ENCODE results near the gene CCDC91. TPM values are rescaled to one million over a fixed set of nuclear protein-coding genes. Genes with fewer than 3 reads are reported as not detected.

The CCDC91 gene, protein sequence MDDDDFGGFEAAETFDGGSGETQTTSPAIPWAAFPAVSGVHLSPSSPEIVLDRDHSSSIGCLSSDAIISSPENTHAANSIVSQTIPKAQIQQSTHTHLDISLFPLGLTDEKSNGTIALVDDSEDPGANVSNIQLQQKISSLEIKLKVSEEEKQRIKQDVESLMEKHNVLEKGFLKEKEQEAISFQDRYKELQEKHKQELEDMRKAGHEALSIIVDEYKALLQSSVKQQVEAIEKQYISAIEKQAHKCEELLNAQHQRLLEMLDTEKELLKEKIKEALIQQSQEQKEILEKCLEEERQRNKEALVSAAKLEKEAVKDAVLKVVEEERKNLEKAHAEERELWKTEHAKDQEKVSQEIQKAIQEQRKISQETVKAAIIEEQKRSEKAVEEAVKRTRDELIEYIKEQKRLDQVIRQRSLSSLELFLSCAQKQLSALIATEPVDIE
- 10 to 100 TPM; 49.6 to 82.9 (median 68.4) TPM for polyA plus RNA-seq (ENCODE audit: low read depth in 6 of 6)

DNA sequence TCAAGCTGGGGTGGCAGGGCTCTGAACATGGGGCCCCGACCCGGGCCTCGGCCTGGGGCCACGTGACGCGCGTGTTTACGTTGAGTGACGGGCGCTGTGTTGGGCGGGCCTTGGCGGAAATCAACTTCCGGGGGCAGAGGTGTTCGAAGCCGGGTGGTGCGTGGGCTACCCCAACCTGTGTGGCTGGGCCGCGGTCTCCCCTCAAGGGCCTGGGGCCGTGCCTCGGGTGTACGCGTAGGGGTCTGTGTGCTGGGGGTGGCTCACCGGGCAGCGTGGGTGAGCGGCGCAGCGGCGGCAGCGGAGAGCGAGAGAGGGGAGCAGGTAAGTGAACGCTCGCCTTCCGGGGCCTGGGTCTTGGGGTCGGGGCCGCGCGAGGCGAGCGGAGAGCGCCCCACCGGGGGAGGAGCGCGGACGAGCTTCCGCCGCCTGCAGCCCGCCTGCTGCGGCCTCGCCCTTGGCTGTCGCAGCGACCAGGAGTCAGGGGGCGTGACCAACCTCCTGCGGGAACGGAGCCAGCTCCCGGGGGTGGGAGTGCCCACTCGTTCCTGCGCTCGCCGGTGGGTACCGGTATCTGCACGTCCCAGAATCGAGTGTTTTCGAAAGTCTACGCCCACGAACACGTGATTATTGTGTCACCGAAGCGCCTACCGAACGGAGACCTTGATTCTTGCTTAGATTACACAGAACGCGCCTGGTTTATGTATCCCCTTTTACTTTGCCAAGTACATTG lies at the start of gene CCDC91:
Gene CCDC91 (plus strand): TSS at position 136 of the 730 bp plus-strand sequence. CDS start 66,760 bp downstream, outside the sequence.
- peaks cover 27 to 45% (median 43%) of the 10 kb centered on the region in 3 donors for H3K4me1 Mint-ChIP-seq
- H3K27me3 Mint-ChIP-seq: no peaks in the 10 kb centered on the region
- DNase-seq: peak; percentile 86
- H3K27ac Mint-ChIP-seq: peak within 1 kb of the TSS; percentile 98 to 99 (median 99)
- H3K36me3 Mint-ChIP-seq: peaks cover 15 to 19% of the 10 kb centered on the region in 2 donors
- peaks cover 0 to 3% (median 2%) of the 10 kb centered on the region in 7 donors for H3K9me3 Mint-ChIP-seq
- H3K4me3 Mint-ChIP-seq: peak within 1 kb of the TSS; percentile 96 to 99 (median 97)
- ATAC-seq (ENCODE audit: low read depth in 2 of 2): peak; percentile 84 to 85

DNA sequence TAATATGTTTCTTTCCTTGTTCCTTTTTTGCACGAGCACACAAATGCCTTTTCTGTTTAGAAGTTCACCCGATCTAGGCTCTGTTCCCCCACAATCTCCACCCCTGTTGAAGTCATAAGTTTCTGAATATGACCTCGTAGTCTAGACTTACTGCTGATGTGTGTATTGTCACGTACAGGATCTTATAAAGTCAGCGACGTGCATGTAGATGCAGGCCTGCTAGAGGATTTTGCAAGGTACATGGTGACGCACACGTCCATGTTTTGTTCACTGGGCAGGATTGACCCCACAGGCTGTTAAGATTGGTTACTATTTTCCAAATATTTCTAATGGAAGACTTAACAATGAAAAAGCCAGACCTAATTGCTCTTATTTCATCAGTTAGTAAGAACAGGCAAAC lies 46.2 kb upstream of the CCDC91 start:
- DNase-seq: no peak
- ATAC-seq (ENCODE audit: low read depth in 2 of 2): no peak
- H3K4me3 Mint-ChIP-seq: no peak overlapping the region
- H3K27me3 Mint-ChIP-seq: no peaks in the 10 kb centered on the region
- no peaks in the 10 kb centered on the region for H3K4me1 Mint-ChIP-seq
- no peaks in the 10 kb centered on the region for H3K9me3 Mint-ChIP-seq
- no peaks in the 10 kb centered on the region for H3K36me3 Mint-ChIP-seq
- H3K27ac Mint-ChIP-seq: no peak overlapping the region

DNA sequence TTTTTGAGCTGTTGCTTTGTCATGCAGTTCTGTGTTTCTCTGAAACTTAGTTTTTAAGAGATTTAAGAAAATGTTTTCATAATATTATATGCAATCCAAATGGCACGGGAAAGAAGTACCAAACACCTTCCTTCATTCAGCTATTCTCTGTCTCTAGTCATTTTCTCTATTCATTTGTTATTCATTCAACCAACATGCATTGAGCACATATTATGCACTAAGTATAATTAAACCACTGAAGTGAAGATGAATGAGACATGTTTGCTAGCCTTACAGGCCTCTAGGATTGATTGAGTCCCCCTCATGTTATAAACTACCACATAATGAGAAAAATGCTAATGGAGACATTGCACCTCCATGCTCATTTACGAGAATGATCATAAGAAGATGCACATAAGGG lies 45.7 kb upstream of the CCDC91 start:
- no peak for ATAC-seq (ENCODE audit: low read depth in 2 of 2)
- H3K4me1 Mint-ChIP-seq: no peaks in the 10 kb centered on the region
- no peaks in the 10 kb centered on the region for H3K36me3 Mint-ChIP-seq
- no peaks in the 10 kb centered on the region for H3K9me3 Mint-ChIP-seq
- DNase-seq: no peak
- H3K27me3 Mint-ChIP-seq: no peaks in the 10 kb centered on the region
- H3K4me3 Mint-ChIP-seq: no peak overlapping the region
- no peak overlapping the region for H3K27ac Mint-ChIP-seq

DNA sequence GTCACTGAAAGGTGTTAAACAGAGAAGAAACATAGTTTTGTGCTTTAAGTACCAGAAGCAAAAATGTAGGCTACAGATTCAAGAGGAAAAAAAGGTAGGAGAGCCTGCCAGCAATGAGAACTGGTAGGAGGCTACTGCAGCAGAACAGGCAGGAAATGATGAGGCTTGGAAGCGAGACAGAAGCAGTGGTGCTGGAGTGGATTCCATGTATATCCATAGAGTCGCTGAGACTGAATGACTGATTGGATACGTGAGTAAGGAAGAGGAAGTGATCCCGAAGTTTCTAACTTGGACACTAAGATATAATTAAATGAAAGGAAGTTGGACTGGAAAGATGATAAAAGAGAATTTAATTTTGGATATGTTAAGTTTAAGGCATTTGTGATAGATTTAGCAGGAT lies 45.0 kb upstream of the CCDC91 start:
- no peak overlapping the region for H3K4me3 Mint-ChIP-seq
- DNase-seq (no peak), ATAC-seq (ENCODE audit: low read depth in 2 of 2) (no peak)

DNA sequence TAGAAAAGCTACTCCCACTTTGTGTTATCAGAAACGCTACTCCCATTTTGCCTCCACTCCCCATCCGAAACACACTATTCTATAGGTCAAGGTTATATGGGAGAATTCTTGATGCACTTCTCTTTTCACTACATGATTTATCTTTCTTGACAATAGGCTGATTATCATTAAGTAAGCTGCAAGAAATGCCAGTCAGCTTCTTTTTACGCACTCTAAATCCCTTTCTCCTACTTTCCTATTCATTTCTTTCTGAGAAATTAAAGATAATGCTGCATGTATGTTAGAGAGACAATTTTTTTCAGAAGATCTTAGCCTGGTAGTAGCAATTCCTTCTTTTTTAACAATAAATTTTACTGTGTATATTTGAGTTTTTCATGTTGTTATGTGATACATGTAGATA lies 41.0 kb upstream of the CCDC91 start:
- no peak overlapping the region for H3K27ac Mint-ChIP-seq
- H3K36me3 Mint-ChIP-seq: peaks cover 0 to 7% of the 10 kb centered on the region in 2 donors
- H3K4me3 Mint-ChIP-seq: no peak overlapping the region
- DNase-seq (no peak), ATAC-seq (ENCODE audit: low read depth in 2 of 2) (no peak)
- H3K9me3 Mint-ChIP-seq: peaks cover 0 to 25% (median 7%) of the 10 kb centered on the region in 7 donors
- no peaks in the 10 kb centered on the region for H3K4me1 Mint-ChIP-seq
- H3K27me3 Mint-ChIP-seq: no peaks in the 10 kb centered on the region

More for the DNA sequence above, 45.0 kb upstream of the CCDC91 start:
- Mint-ChIP-seq H3K36me3 (no peaks in the 10 kb centered on the region), H3K9me3 (peaks cover 0 to 2% (median 0%) of the 10 kb centered on the region in 7 donors), H3K27ac (no peak overlapping the region), H3K27me3 (no peaks in the 10 kb centered on the region), H3K4me1 (no peaks in the 10 kb centered on the region)

DNA sequence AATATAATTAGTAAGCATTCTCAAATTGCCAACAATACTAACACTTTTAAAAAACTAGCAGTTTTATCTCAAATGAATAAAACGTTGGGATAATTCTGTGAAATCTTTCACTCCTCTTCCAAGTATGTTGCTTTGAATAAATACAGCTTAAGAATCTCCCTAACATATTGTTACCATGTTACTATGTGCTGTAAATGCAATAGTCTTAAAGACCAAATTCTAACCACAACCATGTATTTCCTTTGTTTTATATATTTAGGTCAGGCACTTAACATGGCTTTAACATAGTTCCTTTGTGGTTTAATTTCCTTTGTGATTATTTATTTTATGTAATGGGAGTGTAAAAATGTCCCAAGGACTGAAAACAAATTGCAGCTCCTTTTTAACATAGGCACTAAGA lies 33.9 kb upstream of the CCDC91 start:
- Mint-ChIP-seq H3K4me3 (no peak overlapping the region), H3K27me3 (no peaks in the 10 kb centered on the region), H3K9me3 (peaks cover 0 to 11% (median 0%) of the 10 kb centered on the region in 7 donors), H3K36me3 (peaks cover 0 to under 1% of the 10 kb centered on the region in 2 donors), H3K4me1 (no peaks in the 10 kb centered on the region), H3K27ac (no peak overlapping the region)
- ATAC-seq (ENCODE audit: low read depth in 2 of 2): no peak
- DNase-seq: no peak

DNA sequence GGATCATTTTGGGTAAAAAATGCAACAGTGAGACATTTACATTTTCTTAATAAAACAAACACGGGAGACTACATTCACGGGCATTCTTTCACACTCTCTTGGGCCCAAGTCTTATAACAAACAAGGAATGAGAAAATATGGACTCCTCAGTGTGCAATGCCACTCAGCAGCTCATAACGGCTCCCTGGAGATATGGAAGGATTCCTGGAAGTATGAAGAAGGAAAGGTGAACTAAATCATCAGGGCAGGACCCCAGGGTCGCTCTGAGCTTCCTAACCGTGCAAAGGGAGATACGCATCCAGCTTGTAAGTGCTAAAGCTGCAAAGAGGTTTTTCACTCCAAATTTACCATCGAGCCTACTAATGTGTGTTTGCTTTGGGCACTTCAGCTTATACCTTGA lies 33.5 kb upstream of the CCDC91 start:
- DNase-seq (no peak), ATAC-seq (ENCODE audit: low read depth in 2 of 2) (no peak)
- no peak overlapping the region for H3K4me3 Mint-ChIP-seq
- peaks cover 0 to 11% (median 0%) of the 10 kb centered on the region in 7 donors for H3K9me3 Mint-ChIP-seq
- no peak overlapping the region for H3K27ac Mint-ChIP-seq
- H3K4me1 Mint-ChIP-seq: no peaks in the 10 kb centered on the region
- no peaks in the 10 kb centered on the region for H3K27me3 Mint-ChIP-seq
- peaks cover 0 to 5% of the 10 kb centered on the region in 2 donors for H3K36me3 Mint-ChIP-seq

DNA sequence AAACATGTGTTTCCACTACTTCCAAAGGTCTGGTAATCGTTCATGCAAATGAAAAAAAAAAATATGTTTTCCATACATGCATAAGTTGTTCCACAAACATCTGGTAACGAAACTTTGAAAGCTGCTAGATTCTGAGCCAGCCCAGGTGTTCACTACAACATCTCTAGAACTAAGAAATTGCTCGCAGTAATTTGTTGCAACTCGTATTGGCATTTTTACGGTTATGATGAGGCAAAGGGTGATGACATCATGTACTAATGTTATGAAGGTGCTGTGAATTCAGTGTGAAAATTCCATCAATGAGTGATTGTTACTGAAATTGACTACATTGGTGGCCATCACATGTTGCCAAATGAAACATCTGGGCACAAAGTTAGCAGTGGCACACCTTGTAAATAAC lies 31.9 kb upstream of the CCDC91 start:
- Mint-ChIP-seq H3K4me3 (no peak overlapping the region), H3K27me3 (no peaks in the 10 kb centered on the region), H3K4me1 (no peaks in the 10 kb centered on the region), H3K36me3 (peaks cover 0 to 14% of the 10 kb centered on the region in 2 donors), H3K9me3 (no peaks in the 10 kb centered on the region), H3K27ac (no peak overlapping the region)
- DNase-seq (no peak), ATAC-seq (ENCODE audit: low read depth in 2 of 2) (no peak)

DNA sequence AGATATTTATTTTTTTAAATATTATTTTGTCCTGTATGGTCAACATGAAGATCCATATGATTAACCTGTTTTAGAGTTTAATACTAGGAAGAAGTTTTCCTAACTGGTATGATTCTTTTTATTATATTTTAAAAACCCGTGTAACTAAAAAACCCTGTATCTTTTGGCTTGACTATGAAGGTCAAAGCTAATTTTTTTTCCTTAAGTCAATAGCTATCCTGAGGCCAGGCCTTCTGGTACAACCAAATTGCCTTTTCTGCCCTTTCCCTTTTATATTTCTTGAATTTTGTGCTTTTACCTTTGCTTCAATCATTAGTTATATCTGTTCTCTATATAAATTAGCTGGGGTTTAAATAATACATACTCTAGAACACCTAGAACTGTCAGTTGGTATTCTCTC lies 30.6 kb upstream of the CCDC91 start:
- Mint-ChIP-seq H3K36me3 (peaks cover 0 to 16% of the 10 kb centered on the region in 2 donors), H3K9me3 (no peaks in the 10 kb centered on the region), H3K4me3 (no peak overlapping the region), H3K27ac (no peak overlapping the region), H3K4me1 (no peaks in the 10 kb centered on the region), H3K27me3 (no peaks in the 10 kb centered on the region)
- ATAC-seq (ENCODE audit: low read depth in 2 of 2): no peak
- DNase-seq: no peak

DNA sequence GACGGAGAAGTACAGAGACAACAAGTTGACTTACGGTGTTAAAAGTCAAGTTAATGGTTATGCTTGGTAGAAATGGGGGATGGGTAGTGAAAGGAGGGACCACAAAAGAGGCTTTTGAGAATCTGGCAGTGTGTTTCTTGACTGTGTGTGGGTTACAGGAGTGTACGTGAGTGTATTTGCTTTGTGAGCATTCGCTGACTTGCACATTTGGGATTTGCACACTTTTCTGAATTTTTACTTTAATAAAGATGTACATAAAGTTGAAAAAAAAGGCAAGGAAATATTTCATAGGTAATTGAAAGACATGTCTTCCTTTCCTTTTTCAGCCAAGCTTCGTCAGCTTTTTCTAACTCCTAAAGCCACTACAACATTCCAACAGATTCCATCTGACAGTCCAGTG lies 28.6 kb upstream of the CCDC91 start:
- Mint-ChIP-seq H3K4me3 (no peak overlapping the region), H3K36me3 (peaks cover 0 to 16% of the 10 kb centered on the region in 2 donors), H3K27ac (no peak overlapping the region), H3K9me3 (no peaks in the 10 kb centered on the region), H3K27me3 (no peaks in the 10 kb centered on the region), H3K4me1 (no peaks in the 10 kb centered on the region)
- DNase-seq: no peak
- ATAC-seq (ENCODE audit: low read depth in 2 of 2): no peak

DNA sequence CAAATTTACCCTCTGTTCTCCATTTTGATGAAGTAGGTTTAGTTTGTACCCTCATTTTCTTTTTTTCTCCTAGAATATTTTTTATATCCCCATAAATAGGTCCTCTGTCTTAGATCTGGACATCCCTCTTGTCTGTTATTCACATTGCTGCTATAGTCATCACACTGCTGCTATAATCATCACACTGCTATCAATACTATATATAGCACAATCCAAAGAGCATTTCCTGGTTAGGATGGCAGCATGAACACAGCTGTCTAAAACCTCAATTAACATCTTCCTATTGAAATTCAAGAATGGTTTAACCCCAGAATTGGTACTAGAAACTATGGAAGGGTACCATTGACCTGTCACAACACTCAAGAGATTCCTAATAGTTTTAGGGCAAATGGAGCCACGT lies 27.6 kb upstream of the CCDC91 start:
- Mint-ChIP-seq H3K9me3 (no peaks in the 10 kb centered on the region), H3K4me3 (no peak overlapping the region), H3K27me3 (no peaks in the 10 kb centered on the region), H3K4me1 (no peaks in the 10 kb centered on the region), H3K36me3 (peaks cover 0 to 16% of the 10 kb centered on the region in 2 donors), H3K27ac (no peak overlapping the region)
- ATAC-seq (ENCODE audit: low read depth in 2 of 2) (no peak), DNase-seq (no peak)

DNA sequence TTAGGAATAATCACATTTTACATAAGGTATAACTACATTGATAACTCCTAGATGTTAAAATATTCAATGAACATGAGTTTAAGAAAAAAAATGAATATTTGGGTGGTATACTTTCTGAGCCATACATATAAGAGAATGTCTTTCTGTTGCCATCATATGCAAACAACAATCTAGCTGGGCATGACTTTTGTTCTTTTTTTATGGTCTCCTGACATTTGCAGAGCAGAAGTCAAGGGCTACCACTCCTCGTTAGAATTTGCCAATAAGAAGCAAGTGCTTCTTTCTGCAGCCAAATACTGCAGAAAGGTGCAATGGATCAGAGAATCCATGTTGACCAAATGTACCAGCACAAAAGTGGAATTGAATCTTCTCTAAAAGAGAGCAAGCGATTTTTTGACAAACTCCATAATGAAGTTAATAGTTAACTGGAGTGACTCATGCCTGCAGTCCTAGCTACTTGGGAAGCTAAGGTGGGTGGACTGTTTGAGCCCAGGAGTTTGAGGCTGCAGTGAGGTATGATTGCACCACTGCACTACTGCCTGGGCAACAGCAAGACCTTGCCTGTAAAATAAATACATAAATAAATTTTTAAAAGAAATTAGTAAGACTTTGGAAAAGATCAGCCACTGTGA lies 25.5 kb upstream of the CCDC91 start:
- DNase-seq: no peak
- ATAC-seq (ENCODE audit: low read depth in 2 of 2): no peak
- Mint-ChIP-seq H3K4me1 (no peaks in the 10 kb centered on the region), H3K9me3 (no peaks in the 10 kb centered on the region), H3K27ac (no peak overlapping the region), H3K4me3 (no peak overlapping the region), H3K27me3 (no peaks in the 10 kb centered on the region), H3K36me3 (peaks cover 0 to 16% of the 10 kb centered on the region in 2 donors)

DNA sequence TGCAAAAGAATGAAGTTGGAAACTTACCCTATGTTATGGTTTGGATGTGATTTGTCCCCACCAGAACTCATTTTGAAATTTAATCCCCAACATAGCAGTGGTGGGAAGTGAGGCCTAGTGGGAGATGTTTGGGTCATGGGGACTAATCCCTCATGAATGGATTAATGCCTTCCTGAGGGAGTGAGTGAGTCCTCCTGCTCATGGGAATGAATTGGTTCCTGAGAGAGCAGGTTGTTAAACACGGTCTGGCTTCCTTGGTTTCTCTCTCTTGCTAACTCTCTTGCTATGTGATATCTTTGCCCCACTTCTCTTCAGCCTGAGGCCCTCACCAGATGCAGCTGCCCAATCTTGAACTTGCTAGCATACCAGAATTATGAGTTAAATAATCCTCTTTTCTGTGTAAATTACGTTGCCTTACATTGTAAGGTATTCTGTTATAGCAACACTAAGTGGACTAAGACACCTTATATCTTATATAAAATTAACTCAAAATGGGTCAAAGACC lies 22.2 kb upstream of the CCDC91 start:
- Mint-ChIP-seq H3K9me3 (no peaks in the 10 kb centered on the region), H3K36me3 (peaks cover 0 to 5% of the 10 kb centered on the region in 2 donors), H3K27ac (no peak overlapping the region), H3K27me3 (no peaks in the 10 kb centered on the region), H3K4me1 (no peaks in the 10 kb centered on the region), H3K4me3 (no peak overlapping the region)
- no peak for ATAC-seq (ENCODE audit: low read depth in 2 of 2)
- DNase-seq: no peak

Data from naive B cell (primary cell).